22Rv1 (cell line): ENCODE data around the gene FBXL7.

Source experiments
- ZFX ChIP-seq: fragments of 450-650 bp; IDR thresholded peaks from 2 replicates; pipeline ENCODE4 v1.6.1; 2017; ENCODE audit warnings: antibody characterized with exemption, borderline replicate concordance
- TF ChIP-seq, protein P1 (sequence below): fragments of 450-650 bp; IDR thresholded peaks from 2 replicates; pipeline ENCODE4 v1.5.1; 2017; ENCODE audit warnings: mild to moderate bottlenecking

DNA sequence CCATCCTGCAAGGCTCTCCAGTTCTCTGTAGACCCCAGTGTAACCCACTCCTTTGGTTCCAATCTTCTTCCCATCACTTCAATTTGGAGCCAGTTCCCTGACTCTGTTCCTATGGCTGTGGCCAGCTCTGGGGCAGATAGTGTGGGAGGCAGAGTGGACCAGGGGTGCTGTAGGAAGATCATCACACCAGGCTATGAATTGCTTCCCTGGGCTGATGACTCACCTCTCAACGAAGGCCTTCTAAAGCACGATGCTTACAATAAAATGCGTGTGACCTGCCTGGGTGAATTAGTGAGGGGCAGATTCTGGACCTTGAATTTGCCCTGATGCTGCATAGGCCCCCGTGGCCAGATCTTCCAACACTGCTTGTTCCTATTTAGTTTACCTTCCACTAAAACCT lies 289.7 kb downstream of the FBXL7 start:
- TF ChIP-seq, protein P1, sequence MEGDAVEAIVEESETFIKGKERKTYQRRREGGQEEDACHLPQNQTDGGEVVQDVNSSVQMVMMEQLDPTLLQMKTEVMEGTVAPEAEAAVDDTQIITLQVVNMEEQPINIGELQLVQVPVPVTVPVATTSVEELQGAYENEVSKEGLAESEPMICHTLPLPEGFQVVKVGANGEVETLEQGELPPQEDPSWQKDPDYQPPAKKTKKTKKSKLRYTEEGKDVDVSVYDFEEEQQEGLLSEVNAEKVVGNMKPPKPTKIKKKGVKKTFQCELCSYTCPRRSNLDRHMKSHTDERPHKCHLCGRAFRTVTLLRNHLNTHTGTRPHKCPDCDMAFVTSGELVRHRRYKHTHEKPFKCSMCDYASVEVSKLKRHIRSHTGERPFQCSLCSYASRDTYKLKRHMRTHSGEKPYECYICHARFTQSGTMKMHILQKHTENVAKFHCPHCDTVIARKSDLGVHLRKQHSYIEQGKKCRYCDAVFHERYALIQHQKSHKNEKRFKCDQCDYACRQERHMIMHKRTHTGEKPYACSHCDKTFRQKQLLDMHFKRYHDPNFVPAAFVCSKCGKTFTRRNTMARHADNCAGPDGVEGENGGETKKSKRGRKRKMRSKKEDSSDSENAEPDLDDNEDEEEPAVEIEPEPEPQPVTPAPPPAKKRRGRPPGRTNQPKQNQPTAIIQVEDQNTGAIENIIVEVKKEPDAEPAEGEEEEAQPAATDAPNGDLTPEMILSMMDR = no peak
- TF ChIP-seq ZFX = no peak
